ENCODE measurements around the gene RDH14. TPM values are rescaled to one million over a fixed set of nuclear protein-coding genes. Genes with fewer than 3 reads are reported as not detected.

RDH14 gene
- total RNA-seq, 1 experiment from 2014 or later: 22.4 TPM

DNA sequence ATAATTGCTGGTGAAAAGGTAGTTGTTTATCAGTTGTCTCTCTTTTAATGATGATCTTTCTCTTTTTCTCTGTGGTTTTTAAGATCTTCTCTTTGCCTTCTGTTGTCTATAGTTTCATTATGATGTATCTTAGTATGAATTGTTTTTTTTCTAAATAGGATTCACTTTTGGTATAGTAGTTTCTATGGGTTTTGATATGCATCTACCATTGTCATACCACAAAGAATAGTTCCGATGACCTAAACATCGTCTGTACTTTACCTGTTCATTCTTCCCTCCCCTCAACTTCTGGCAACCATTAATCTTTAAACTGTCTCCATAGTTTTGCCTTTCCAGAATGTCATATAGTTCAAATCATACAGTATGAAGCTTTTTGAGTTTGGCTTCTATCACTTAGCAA, 19.6 kb downstream of the RDH14 start (continued):
- TF ChIP-seq, protein P1, sequence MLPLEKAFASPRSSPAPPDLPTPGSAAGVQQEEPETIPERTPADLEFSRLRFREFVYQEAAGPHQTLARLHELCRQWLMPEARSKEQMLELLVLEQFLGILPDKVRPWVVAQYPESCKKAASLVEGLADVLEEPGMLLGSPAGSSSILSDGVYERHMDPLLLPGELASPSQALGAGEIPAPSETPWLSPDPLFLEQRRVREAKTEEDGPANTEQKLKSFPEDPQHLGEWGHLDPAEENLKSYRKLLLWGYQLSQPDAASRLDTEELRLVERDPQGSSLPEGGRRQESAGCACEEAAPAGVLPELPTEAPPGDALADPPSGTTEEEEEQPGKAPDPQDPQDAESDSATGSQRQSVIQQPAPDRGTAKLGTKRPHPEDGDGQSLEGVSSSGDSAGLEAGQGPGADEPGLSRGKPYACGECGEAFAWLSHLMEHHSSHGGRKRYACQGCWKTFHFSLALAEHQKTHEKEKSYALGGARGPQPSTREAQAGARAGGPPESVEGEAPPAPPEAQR (CRISPR knock-in tag; IDR thresholded peaks at IDR 0.05): no peak
- TF ChIP-seq, protein P2, sequence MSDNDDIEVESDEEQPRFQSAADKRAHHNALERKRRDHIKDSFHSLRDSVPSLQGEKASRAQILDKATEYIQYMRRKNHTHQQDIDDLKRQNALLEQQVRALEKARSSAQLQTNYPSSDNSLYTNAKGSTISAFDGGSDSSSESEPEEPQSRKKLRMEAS (CRISPR knock-in tag; IDR thresholded peaks at IDR 0.05): no peak
- TF ChIP-seq JAZF1 (CRISPR knock-in tag; IDR thresholded peaks at IDR 0.05) (no peak), CBFB (CRISPR knock-in tag; IDR thresholded peaks at IDR 0.05; ENCODE audit: low read depth) (no peak), FOXJ3 (CRISPR knock-in tag; IDR thresholded peaks at IDR 0.05; ENCODE audit: borderline replicate concordance) (no peak), FOXK1 (CRISPR knock-in tag; IDR thresholded peaks at IDR 0.05) (no peak)
- TF ChIP-seq, protein P3, sequence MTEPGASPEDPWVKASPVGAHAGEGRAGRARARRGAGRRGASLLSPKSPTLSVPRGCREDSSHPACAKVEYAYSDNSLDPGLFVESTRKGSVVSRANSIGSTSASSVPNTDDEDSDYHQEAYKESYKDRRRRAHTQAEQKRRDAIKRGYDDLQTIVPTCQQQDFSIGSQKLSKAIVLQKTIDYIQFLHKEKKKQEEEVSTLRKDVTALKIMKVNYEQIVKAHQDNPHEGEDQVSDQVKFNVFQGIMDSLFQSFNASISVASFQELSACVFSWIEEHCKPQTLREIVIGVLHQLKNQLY (CRISPR knock-in tag; IDR thresholded peaks at IDR 0.05): no peak
- TF ChIP-seq, protein P4, sequence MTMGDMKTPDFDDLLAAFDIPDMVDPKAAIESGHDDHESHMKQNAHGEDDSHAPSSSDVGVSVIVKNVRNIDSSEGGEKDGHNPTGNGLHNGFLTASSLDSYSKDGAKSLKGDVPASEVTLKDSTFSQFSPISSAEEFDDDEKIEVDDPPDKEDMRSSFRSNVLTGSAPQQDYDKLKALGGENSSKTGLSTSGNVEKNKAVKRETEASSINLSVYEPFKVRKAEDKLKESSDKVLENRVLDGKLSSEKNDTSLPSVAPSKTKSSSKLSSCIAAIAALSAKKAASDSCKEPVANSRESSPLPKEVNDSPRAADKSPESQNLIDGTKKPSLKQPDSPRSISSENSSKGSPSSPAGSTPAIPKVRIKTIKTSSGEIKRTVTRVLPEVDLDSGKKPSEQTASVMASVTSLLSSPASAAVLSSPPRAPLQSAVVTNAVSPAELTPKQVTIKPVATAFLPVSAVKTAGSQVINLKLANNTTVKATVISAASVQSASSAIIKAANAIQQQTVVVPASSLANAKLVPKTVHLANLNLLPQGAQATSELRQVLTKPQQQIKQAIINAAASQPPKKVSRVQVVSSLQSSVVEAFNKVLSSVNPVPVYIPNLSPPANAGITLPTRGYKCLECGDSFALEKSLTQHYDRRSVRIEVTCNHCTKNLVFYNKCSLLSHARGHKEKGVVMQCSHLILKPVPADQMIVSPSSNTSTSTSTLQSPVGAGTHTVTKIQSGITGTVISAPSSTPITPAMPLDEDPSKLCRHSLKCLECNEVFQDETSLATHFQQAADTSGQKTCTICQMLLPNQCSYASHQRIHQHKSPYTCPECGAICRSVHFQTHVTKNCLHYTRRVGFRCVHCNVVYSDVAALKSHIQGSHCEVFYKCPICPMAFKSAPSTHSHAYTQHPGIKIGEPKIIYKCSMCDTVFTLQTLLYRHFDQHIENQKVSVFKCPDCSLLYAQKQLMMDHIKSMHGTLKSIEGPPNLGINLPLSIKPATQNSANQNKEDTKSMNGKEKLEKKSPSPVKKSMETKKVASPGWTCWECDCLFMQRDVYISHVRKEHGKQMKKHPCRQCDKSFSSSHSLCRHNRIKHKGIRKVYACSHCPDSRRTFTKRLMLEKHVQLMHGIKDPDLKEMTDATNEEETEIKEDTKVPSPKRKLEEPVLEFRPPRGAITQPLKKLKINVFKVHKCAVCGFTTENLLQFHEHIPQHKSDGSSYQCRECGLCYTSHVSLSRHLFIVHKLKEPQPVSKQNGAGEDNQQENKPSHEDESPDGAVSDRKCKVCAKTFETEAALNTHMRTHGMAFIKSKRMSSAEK (CRISPR knock-in tag; IDR thresholded peaks at IDR 0.05; ENCODE audit: borderline replicate concordance): no peak

DNA sequence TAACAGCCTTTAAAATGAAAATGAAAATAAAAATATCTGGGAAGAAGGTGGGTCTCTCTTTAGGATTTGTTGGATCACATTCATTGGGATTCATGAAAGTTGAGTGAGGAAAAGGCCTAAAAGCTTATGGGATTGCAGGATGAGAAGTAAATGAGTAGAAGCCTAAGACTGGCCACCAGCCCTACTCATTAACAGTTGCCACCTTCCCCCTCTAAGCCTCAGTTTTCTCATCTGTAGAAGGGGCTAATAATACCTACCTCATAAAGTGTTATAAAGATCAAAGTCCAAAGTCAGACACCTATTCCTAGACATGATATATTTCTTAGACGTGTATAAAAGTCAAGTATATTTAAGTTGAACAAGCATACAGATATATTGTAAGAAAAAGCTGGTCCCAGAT, 23.8 kb downstream of the RDH14 start:
- Mint-ChIP-seq H3K4me3 (no peak overlapping the region), H3K9me3 (no peaks in the 10 kb centered on the region), H3K4me1 (no peaks in the 10 kb centered on the region), H3K27me3 (ENCODE audit: low read depth) (no peaks in the 10 kb centered on the region; the same call in 1 of the 2 replicates), H3K36me3 (no peaks in the 10 kb centered on the region), H3K27ac (no peak overlapping the region)
- ChIA-PET CTCF (interaction anchor here (0.8 kb wide), 1 partner anchor 16 kb away, joined by 4 read pairs; no protein-coding TSS in a partner anchor), POLR2A (no interaction called here)
- ATAC-seq: no peak
- TF ChIP-seq NR2C2 (CRISPR knock-in tag; IDR thresholded peaks at IDR 0.05): no peak
- TF ChIP-seq SMAD3 (CRISPR knock-in tag; IDR thresholded peaks at IDR 0.05; ENCODE audit: borderline replicate concordance): no peak
- TF ChIP-seq, protein P5, sequence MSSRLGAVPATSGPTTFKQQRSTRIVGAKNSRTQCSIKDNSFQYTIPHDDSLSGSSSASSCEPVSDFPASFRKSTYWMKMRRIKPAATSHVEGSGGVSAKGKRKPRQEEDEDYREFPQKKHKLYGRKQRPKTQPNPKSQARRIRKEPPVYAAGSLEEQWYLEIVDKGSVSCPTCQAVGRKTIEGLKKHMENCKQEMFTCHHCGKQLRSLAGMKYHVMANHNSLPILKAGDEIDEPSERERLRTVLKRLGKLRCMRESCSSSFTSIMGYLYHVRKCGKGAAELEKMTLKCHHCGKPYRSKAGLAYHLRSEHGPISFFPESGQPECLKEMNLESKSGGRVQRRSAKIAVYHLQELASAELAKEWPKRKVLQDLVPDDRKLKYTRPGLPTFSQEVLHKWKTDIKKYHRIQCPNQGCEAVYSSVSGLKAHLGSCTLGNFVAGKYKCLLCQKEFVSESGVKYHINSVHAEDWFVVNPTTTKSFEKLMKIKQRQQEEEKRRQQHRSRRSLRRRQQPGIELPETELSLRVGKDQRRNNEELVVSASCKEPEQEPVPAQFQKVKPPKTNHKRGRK (CRISPR knock-in tag; IDR thresholded peaks at IDR 0.05; ENCODE audit: borderline replicate concordance): no peak
- TF ChIP-seq IRF2 (CRISPR knock-in tag; IDR thresholded peaks at IDR 0.05; ENCODE audit: borderline replicate concordance, low read depth): no peak
- TF ChIP-seq, protein P6, sequence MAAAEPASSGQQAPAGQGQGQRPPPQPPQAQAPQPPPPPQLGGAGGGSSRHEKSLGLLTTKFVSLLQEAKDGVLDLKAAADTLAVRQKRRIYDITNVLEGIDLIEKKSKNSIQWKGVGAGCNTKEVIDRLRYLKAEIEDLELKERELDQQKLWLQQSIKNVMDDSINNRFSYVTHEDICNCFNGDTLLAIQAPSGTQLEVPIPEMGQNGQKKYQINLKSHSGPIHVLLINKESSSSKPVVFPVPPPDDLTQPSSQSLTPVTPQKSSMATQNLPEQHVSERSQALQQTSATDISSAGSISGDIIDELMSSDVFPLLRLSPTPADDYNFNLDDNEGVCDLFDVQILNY (CRISPR knock-in tag; IDR thresholded peaks at IDR 0.05): no peak
- TF ChIP-seq JUN (CRISPR knock-in tag; IDR thresholded peaks at IDR 0.05): no peak
- TF ChIP-seq CREM (CRISPR knock-in tag; IDR thresholded peaks at IDR 0.05): no peak
- no peak for TF ChIP-seq ZNF423 (CRISPR knock-in tag; IDR thresholded peaks at IDR 0.05)
- no peak for TF ChIP-seq TCF7 (CRISPR knock-in tag; IDR thresholded peaks at IDR 0.05; ENCODE audit: low read depth)
- TF ChIP-seq ZNF138 (CRISPR knock-in tag; conservative IDR thresholded peaks at IDR 0.05): no peak
- no peak for TF ChIP-seq ZNF396 (CRISPR knock-in tag; IDR thresholded peaks at IDR 0.05; ENCODE audit: borderline replicate concordance)
- TF ChIP-seq EMX1 (CRISPR knock-in tag; IDR thresholded peaks at IDR 0.05): no peak
- no peak for TF ChIP-seq TP53 (CRISPR knock-in tag; IDR thresholded peaks at IDR 0.05)
- TF ChIP-seq, protein P7, sequence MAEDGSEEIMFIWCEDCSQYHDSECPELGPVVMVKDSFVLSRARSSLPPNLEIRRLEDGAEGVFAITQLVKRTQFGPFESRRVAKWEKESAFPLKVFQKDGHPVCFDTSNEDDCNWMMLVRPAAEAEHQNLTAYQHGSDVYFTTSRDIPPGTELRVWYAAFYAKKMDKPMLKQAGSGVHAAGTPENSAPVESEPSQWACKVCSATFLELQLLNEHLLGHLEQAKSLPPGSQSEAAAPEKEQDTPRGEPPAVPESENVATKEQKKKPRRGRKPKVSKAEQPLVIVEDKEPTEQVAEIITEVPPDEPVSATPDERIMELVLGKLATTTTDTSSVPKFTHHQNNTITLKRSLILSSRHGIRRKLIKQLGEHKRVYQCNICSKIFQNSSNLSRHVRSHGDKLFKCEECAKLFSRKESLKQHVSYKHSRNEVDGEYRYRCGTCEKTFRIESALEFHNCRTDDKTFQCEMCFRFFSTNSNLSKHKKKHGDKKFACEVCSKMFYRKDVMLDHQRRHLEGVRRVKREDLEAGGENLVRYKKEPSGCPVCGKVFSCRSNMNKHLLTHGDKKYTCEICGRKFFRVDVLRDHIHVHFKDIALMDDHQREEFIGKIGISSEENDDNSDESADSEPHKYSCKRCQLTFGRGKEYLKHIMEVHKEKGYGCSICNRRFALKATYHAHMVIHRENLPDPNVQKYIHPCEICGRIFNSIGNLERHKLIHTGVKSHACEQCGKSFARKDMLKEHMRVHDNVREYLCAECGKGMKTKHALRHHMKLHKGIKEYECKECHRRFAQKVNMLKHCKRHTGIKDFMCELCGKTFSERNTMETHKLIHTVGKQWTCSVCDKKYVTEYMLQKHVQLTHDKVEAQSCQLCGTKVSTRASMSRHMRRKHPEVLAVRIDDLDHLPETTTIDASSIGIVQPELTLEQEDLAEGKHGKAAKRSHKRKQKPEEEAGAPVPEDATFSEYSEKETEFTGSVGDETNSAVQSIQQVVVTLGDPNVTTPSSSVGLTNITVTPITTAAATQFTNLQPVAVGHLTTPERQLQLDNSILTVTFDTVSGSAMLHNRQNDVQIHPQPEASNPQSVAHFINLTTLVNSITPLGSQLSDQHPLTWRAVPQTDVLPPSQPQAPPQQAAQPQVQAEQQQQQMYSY (CRISPR knock-in tag; IDR thresholded peaks at IDR 0.05): no peak
- no peak for DNase-seq (ENCODE audit: low spot score)

Measured in WTC11 (cell line).